CD4-positive, alpha-beta T cell treated with Interleukin-6 at 100 ng/mL for 8 hours (primary cell): ENCODE data around the gene GUK1.
"Not testable (repeated sequence)": the region's sequence is repeated elsewhere in the genome, so short reads cannot be mapped to it uniquely, and the experiment has no call there.

Experiments used
- DNase-seq: peaks from one replicate; pipeline ENCODE4 v3.0.0-alpha.2; 2020; ENCODE audit warnings: mixed read lengths, low spot score

GUK1 gene

DNA sequence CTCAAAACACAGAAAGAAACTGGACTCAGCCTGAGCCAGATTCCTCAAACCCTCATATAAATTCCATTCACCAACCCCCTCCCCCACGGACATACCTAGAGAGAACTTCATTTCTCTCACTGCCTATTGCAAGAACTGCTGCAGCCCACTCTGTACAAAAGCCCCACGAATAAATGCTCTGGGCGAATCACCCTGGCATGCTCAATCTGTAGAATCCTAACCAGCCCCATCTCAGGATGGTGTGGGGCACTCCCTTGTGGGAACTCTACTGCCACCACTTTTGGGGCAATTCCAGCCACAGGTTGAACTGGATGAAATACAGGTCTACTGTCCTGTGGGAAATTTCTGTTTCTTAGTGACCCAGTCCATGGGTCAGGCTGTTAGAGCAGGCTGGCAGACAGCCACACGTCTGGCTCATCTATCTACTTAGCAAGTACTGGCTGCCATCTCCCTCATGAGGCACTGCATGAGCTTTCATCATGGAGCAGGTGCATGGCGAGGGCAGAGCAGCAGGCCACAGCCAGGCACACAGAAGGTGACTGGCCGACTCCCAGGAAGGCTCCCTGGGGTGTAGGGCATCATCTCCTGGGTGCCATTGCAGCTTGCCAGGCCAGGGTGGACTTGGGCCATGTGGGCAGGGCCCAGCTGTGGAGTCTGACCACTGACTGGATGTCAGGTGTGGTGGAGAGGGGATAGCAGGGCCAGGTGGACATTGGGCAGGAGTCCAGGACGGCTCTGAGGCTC lies 35.4 kb upstream of the GUK1 start:
- DNase-seq: no peak

DNA sequence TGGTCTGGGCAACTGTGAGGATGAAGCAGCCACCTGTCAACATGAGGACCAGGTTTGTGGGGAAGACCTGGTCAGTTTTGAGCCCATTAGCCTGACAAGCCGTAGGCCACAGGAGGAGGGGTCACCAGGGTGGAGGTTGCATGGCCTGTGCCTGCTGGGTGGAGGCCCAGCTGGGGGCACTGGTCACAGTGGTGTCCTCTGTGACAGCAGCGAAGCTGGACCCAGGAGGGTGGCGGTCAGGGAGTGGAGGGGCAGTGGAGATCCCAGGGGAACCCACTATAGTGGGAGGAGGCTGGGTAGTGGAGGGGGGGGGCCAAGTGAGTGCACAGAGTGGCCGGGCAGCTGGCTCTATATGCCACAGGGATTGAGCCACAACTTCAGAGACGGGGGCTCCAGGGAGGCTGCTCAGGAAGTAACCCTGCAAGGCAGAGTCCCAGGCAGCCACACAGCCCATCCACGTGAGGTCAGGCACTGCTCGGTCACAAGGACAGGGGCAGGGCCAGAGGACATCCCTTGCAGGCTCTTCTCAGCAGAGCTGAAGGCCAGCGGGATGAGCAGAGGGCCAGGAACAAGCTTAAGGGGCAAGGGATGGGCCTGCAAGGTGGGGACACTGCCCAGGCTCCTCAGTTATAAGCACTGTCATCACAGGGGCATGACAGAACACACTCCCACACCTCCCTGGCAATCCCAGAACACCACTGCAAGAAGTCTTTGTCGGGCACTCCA lies 34.6 kb upstream of the GUK1 start:
- DNase-seq: no peak

DNA sequence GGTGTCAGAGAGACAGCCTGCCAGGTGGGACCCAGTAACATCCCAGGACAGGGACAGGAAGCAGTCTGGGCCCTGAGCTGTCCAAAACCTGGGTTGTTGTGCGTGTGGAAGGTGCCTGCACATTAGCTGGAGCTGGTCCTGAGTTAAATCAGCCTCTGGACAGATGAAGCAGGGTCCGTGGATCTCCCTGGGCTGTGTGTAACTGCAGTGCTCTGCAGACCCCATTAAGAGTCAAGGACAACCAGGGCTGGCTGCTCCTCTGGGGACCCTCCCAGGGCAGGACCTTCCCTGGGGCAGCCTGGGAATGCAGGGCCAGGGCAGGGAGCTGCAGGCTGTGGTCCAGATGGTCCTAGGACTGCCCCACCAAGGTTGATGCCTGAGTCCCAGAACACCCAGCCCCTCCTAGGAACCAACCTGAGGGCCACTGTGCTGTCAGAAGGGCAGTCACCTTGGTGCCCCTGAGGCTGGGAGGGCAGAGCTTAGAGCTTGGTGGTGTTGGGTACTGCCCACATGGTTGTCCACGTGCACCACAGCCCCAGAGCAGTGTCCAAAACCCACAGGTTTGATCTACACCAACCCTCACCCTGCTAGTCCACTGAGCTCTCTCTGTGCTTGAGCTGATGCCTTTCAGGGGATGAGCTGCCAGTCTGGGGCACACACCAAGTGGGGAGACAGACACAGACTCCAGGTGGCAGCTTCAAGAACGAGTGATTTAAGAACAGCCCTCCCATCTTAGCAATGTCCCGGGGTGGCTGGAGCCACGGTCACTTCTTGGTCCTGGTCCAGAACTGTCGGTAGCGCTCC lies 33.9 kb upstream of the GUK1 start:
- DNase-seq: no peak

DNA sequence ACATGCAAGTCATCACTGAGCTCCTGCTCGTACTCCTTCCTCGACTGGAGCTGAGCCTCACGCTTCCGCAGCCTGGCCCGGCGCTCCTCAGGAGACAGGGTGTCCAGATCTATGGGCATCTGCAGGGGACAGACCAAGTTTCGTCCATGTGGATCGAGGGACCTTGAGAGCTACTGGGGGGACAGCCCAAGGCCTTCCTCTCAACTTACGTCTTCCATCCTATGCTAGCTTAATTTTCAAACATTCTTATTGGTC lies 33.4 kb upstream of the GUK1 start:
- no peak for DNase-seq

DNA sequence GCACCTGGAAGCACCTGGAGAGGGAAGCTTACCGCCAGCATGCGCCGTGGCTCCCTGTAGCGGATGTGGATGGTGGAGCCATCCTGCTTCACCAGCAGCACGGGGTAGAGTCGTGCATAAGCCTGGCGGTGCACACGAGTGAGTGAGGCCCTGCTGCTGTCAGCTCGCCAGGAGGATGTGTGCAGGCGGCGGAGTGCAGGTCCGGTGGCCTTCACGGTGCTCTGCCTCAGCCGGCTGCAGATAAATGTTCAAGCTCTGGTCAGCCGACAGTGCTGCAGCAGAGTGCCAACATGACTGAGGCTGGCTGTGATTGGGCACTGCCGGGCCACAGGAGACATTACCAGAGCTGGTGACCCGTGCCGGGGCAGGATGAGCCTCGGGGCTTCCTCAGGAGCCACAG lies 32.4 kb upstream of the GUK1 start:
- DNase-seq: no peak

DNA sequence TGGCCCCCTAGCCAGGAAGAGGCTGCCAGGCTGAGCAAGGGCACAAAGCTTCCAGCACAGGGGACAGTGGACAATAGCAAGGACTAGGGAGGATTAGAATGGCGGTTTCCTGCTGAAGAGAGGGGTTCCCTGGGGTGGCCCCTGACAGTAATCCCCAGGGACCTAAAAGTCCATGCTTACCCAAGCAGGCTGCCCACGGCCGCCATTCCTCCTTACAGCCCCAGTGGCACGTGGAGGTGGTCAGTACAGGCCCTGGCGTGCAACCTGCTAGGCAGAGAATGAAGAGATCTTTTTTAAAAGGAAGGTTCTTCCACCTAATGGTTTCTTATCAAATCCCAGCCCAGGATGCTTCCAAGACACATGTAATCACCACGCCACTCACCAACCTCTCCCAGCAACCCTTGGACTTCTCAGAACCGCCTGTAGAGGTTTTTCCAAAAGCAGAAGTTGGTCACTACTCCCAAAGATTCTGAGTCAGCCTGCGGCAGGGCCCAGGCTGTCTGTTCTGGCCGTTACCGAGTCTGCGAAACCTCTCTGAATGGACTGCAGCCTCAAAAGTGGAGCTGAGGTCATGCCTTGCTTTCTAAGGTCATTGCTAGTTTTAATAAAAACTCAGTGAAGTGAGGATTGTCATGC lies 31.9 kb upstream of the GUK1 start:
- DNase-seq: no peak

DNA sequence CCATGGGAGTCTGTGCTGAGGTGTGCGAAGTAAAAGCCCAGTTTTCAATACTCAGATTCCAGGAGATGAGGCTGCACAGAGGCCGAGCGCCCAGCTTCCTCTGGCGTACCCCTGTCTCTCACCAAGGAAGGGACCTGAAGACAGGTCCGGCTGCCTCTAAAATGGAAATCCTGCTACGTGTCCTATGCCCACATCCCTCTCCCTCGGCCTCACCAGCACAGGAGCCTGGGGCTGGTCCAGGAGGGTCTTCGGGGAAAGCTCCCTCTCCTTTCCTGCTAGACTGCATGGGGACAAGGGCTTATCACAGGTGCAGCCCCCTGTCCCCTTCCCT lies 31.4 kb upstream of the GUK1 start:
- DNase-seq: no peak

DNA sequence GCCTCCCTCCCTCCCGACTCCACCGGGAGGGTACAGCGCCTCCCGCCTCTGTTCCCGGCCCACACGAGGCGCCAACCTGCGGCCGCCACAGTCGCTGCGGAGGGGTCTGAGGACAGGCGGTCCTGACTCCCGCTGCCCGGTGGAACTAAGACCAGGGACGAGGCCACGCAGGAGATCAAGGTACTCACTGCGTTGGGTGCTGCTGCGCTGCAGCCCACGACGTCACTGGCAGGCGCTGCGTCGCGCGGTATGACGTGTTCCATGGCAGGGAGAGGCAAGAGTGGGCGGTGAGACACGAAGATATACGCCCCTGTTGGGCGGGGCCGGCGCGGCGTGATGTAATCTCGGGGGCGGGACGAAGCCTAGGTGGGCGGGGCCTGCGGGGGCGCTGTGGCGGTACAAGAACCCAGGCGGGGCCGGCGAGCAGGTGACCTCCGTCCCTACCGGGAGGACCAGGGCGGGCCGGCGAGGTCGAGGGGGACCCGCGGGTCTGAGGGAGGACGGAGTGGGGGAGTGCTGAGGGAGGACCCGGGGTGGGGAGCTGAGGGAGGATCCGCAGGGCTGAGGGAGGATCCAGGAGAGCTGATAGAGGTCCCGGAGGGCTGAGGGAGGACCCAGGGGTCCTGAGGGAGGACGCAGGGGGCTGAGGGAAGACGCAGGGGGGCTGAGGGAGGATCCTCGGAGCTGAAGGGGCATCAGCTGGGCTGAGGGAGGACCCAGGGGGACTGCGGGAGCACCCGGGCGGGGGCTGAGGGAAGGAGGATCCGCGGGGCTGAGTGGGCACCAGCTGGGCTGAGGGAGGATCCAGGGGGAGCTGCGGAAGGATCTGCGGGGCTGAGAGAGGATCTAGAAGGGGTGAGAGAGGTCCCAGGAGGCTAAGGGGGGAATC lies 30.8 kb upstream of the GUK1 start, which contains the start of gene MRPL55:
MRPL55 (minus strand) TSS at position 227 of the 889 bp plus-strand sequence. CDS start 1,039 bp downstream, outside the sequence.
- DNase-seq: peak; percentile 97

DNA sequence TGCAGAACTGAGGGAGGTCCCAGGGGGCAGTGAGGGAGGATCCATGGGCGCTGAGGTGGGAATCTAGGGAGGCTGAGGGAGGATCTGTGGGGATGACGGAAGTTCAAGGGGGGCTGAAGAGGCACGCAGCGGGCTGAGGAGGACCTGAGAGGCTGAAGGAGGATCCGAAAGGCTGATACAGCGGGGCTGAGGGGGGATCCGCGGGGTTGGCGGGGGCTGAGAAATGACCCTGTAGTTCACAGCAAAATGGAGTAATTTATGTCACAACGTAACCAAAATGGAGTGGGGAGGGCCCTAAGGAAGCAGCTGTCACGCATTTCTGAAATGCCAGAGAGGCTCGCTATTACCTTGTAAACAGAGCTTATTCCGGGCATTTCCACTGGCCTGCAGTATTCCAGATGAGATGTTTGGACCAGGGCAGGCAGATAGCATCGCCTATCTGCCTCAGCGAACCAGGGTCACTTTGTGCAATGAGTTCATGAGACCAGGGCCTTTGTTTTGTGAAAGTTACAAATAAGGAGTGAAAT lies 30.1 kb upstream of the GUK1 start:
- DNase-seq: no peak

DNA sequence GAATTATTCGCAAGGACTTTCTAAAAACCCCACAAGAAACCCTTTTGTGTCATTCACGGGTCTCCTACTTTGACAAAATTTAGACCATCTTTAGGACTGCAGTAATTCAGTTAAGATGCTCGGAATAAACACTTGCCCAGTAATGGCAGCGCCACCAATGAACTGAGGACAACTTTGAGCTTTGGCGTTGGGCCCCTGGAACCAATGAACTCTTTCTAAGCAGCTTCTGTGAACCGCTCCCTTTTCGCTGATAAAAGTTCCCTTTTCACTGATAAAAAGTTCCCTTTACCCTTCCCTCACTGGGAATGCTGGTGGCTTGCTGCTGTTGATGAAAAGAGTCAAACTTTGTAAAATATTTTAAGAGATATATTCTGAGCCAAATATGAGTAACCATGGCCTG lies 29.5 kb upstream of the GUK1 start:
- DNase-seq: no peak

DNA sequence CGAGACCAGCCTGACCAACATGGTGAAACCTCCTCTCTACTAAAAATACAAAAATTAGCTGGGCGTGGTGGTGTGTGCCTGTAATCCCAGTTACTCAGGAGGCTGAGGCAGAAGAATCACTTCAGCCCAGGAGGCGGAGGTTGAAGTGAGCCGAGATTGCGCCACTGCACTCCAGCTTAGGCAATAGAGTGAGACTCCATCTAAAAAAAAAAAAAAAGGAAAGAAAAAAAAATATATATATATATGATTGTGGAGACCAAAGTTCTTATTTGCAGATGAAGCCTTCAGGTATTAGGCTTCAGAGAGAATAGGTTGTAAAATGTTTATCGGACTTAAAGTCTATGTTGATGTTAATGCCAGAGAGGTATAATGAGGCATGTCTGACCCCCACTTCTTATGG lies 28.8 kb upstream of the GUK1 start:
- DNase-seq: not testable (repeated sequence)

DNA sequence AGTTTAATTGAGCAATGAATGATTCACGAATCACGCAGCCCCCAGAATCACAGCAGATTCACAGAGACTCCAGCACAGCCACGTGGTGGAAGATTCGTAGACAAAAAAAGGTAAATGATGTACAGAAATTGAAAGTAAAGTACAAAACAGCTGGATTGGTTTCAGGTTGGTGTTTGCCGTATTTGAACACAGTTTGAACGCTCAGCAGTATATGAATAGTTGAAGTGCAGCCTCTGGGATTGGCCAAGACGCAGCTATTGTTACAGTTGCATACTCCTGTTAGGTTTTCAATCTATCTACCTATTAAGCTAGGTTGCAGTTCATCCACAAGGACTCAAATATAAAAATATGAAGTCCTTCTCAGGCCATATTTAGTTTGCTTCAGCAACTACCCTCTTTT lies 27.9 kb upstream of the GUK1 start:
- no peak for DNase-seq

DNA sequence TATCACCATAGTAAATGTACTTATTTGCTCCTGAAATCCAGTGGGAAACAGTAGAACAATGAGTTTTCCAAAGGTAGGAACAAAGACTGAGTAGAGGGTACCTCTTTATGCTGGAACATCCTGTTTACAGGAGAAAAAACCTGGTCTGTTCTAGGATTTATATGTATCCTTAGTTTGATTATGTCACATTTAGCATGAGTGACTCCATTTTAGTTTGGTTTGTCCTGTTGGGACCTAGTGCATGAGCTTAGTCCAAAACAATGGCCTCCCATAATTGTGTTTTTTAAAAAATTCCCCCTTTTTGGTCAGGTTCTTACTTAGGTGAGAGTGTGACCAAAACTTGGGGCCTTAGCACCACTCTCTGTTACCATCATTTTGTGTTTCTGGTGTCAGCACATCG lies 27.5 kb upstream of the GUK1 start:
- DNase-seq: no peak

DNA sequence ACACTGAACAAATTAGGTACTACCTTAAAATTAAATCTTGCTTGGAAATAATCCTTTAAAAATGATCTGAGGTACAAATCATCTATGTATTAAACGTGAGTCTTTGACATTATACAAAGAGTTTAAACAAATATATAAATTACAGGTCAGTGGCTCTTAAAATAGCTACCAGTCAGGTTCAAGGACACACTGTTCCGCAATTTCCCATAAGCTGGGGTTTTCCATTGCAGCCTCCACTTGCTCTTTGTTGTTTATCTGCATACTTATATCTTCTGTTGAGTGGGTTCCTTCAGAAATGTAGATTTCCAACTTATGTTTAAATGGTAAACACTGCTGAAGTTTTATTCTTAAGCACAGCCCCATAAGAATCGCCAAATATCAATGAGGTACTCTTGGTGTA lies 25.3 kb upstream of the GUK1 start:
- no peak for DNase-seq

DNA sequence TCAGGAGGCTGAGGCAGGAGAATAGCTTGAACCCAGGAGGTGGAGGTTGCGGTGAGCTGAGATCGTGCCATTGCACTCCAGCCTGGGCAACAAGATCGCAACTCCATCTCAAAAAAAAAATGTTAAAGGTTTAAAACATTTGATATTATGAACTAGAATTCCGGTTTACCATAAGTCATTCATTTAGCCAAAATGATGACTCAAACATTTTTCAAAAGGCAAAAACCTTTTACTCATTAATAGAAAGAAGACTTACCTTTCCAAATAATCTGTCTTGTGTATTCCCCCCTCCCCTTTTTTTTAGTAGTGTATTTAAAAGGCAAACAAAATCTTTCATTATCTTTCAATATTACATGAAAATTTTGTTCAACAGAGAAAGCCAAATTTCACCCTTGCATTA lies 22.7 kb upstream of the GUK1 start:
- DNase-seq: no peak

DNA sequence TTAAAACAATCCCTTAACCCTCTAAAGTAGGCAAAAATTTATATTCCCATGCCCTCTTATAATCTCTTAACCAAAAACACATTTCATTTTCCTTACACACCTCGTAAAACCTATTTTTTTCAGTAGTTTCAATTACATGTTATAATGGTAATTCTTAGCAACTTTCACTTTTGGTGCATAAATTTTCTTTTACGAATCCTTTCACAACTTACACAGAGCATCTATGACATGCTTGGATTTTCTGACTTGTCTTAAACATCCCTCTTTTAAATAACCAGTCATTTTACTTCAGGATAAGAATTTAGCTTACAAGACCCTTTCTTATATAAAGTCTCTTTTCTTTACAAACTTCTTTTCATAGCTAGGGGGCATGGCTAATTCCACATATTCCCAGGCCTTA lies 22.0 kb upstream of the GUK1 start:
- DNase-seq: no peak

DNA sequence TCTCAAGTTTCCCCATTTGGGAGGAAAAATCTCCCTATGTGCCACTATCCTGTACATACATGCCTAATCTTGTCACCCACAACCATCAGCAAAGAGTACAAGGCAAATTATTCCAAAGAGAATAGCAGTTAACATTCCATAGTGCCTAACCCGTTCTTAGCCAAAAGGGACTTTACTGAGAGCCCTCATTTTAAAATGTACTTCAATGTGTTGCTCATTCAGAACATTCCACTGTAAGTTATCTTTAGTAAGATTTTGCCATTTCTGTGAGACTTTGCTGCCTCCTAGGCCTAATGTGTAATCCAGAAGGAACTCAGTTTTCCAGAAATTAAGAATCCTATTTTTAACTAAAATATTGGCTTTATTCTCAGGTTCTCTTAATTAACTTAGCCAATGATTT lies 19.7 kb upstream of the GUK1 start:
- DNase-seq: no peak

DNA sequence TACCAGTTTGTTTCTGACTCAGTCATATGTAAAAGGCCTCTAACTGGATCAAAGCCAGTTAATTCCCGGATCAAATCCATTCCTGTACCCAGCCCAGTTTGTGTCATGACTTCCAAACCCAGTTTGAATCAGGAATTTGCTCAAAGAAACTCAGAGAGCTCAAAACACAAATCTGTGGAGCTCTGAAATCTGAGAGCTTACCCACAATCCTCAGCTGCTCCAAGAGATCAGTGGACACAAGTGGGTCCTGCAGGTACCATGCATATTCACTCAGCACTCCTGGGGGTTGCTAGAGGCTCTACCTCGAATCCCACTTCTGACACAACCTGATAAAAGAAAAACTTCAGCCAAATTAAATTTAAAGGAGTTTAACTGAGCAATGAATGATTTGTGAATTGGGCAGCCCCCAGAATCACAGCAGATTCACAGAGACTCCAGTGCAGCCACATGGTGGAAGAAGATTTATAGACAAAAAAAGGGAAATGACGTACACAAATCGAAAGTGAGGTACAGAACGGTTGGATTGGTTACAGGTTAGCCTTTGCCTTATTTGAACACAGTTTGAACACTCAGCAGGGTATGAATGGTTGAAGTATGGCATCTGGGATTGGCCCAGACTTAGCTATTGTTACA lies 19.1 kb upstream of the GUK1 start:
- DNase-seq: no peak

DNA sequence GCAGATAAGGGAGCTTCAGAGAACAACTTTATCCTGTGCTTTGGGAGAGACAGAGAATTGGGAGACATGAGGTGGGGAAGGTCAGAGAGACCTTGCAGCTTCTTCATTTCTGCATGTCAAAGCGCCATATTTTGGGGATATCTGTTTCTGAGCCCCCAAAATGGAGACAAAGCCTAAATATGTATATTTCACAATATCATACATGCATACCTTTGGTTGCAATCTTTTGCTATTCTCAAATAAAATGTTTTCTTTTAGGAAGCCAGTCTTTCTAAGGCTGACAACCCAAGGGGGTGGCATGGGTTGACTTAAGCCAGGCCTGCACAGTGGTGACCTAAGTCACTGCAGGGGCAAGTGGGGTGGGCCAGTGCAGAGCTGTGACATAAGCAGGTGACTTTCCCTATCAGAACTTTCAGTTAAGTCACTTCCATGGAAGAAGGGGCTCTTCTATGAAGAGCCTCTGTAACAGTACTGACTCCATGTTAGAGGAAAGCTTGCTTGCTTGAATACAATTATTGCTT lies 17.1 kb upstream of the GUK1 start:
- DNase-seq: no peak

DNA sequence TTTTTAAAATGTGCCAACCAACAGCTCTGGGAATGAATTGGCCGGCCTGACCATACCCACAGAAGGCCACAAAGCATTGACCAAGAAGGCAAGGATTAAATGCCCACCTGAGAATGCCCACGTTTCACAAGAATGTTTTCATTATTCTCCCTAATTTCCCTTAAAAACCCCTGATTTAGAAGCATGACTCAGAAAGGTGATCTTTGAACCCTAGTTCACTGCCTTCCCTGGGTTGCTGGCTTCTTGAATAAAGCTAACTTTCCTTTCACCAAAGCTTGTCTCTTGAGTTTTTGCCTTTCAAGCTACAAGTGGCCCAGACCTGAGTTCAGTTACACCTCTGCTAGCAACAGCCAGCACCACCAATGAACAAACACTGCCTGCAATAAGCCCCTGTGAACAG lies 16.6 kb upstream of the GUK1 start:
- DNase-seq: no peak

DNA sequence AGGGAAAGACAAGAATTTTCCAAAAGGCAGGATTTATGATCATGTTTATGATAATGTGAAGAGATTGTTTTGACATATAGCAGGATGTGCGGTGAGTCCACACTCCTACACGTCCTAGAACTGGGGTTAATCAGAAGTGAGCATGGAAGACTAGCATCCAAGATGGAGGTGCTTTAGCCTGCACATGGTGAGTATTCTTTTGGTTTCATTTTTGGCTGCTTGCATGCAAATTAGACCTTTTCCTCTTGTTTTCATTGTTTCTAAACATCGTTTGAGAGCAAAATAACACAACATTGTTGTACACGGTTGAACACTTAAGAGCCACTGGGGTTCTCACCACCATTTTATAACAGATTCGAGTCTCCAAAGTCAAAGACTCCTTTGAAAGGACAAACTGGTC lies 14.9 kb upstream of the GUK1 start:
- no peak for DNase-seq
